Sigmoid colon (tissue), 4 donors: ENCODE results near the gene PEX5.

ENCODE experiments used
- CTCF ChIP-seq, 4 experiments: fragments of 450-650 bp in 3 of 4; fragments of 200-600 bp in 1 of 4; IDR thresholded peaks; one replicate each; pipeline ENCODE4 v1.5.1; 2016 to 2019; ENCODE audit warnings: antibody characterized with exemption in 4 of 4, mild to moderate bottlenecking in 3 of 4, moderate library complexity in 2 of 4
- EP300 ChIP-seq, 4 donors: sonication (generic); formaldehyde crosslinking; IDR thresholded peaks; one replicate each; pipeline ENCODE4 v1.6.1; 2017; ENCODE audit warnings: antibody characterized with exemption in 4 of 4
- POLR2A ChIP-seq, 2 donors: fragments of 450-650 bp; IDR thresholded peaks; one replicate each; pipeline ENCODE4 v1.6.1; 2016; ENCODE audit warnings: antibody characterized with exemption in 2 of 2, mild to moderate bottlenecking in 2 of 2, moderate library complexity in 2 of 2

- TF ChIP-seq CTCF (IDR thresholded peaks at IDR 0.05) (no peak), POLR2A (IDR thresholded peaks at IDR 0.05) (no peak), EP300 (IDR thresholded peaks at IDR 0.05) (no peak)
Observed at GRCh38 chr12:7206691-7207090, 17.2 kb downstream of the PEX5 start.
